ACC112 (cell line): ENCODE measurements around the gene NOLC1.
"Not testable (repeated sequence)": the region's sequence is repeated elsewhere in the genome, so short reads cannot be mapped to it uniquely, and the experiment has no call there.

ENCODE experiments used
- H2AFZ ChIP-seq: fragments of 200-600 bp; sonication (generic); one replicate; pipeline ENCODE4 v1.6.0; 2017; ENCODE audit warnings: antibody characterized with exemption, low read length; ENCODE audit not compliant: unreplicated experiment
- H3K27ac ChIP-seq: fragments of 200-600 bp; sonication (generic); 2 replicates; pipeline ENCODE4 v1.5.1; 2014; ENCODE audit warnings: low read depth, mild to moderate bottlenecking, antibody characterized with exemption, low read length, moderate library complexity
- H3K27me3 ChIP-seq: fragments of 200-600 bp; sonication (generic); 2 replicates; pipeline ENCODE4 v1.6.1; 2014; ENCODE audit warnings: mild to moderate bottlenecking, antibody characterized with exemption, low read length, moderate library complexity, mixed read lengths; ENCODE audit not compliant: insufficient read depth
- H3K36me3 ChIP-seq: fragments of 200-600 bp; sonication (generic); 2 replicates; pipeline ENCODE4 v1.6.1; 2016; ENCODE audit warnings: mild to moderate bottlenecking, antibody characterized with exemption, low read length, moderate library complexity, mixed read lengths; ENCODE audit not compliant: insufficient read depth
- H3K4me1 ChIP-seq: fragments of 200-600 bp; sonication (generic); one replicate; pipeline ENCODE4 v1.6.1; 2016; ENCODE audit warnings: low read length, mixed read lengths; ENCODE audit not compliant: insufficient read depth, unreplicated experiment, control insufficient read depth
- H3K4me3 ChIP-seq: fragments of 200-600 bp; sonication (generic); 2 replicates; pipeline ENCODE4 v1.5.1; 2014; ENCODE audit warnings: mild to moderate bottlenecking, low read depth, low read length
- H3K79me2 ChIP-seq: fragments of 200-600 bp; sonication (generic); one replicate; pipeline ENCODE4 v1.6.0; 2016; ENCODE audit warnings: low read length; ENCODE audit not compliant: control insufficient read depth, unreplicated experiment, insufficient read depth

NOLC1 gene

GRCh38 chr10:102188298-102188940, 36.2 kb downstream of the NOLC1 start:
- Histone ChIP-seq H3K4me3 (no peak overlapping the region), H3K4me1 (no peaks in the 10 kb centered on the region), H3K27me3 (no peaks in the 10 kb centered on the region), H2AFZ (no peak overlapping the region), H3K36me3 (no peaks in the 10 kb centered on the region), H3K79me2 (no peaks in the 10 kb centered on the region), H3K27ac (no peak overlapping the region)

- Histone ChIP-seq H3K4me3 (peak overlapping the region; percentile 52), H2AFZ (peak overlapping the region; percentile 78)
- not testable (repeated sequence) for H3K4me1 ChIP-seq, H3K79me2 ChIP-seq, H3K27ac ChIP-seq, H3K36me3 ChIP-seq, H3K27me3 ChIP-seq
These were observed 37.0 kb downstream of the NOLC1 start for GRCh38 chr10:102188941-102189898.

- no peak overlapping the region for H3K4me3 ChIP-seq
- H3K36me3 ChIP-seq = no peaks in the 10 kb centered on the region
- H3K79me2 ChIP-seq = no peaks in the 10 kb centered on the region
- no peaks in the 10 kb centered on the region for H3K27me3 ChIP-seq
- no peak overlapping the region for H3K27ac ChIP-seq
- no peak overlapping the region for H2AFZ ChIP-seq
- no peaks in the 10 kb centered on the region for H3K4me1 ChIP-seq
These were observed 39.8 kb downstream of the NOLC1 start for GRCh38 chr10:102191956-102192355.

GRCh38 chr10:102195296-102195870, 43.2 kb downstream of the NOLC1 start:
- Histone ChIP-seq H3K36me3 (no peaks in the 10 kb centered on the region), H3K27ac (no peak overlapping the region), H3K27me3 (no peaks in the 10 kb centered on the region)

GRCh38 chr10:102196893-102197292, 44.7 kb downstream of the NOLC1 start:
- no peaks in the 10 kb centered on the region for H3K4me1 ChIP-seq
- no peaks in the 10 kb centered on the region for H3K36me3 ChIP-seq
- H3K4me3 ChIP-seq = no peak overlapping the region
- no peak overlapping the region for H3K27ac ChIP-seq
- H2AFZ ChIP-seq = no peak overlapping the region
- H3K79me2 ChIP-seq = no peaks in the 10 kb centered on the region
- peaks cover 5% of the 10 kb centered on the region; the same call in 1 of the 2 replicates for H3K27me3 ChIP-seq

More at GRCh38 chr10:102195296-102195870, 43.2 kb downstream of the NOLC1 start:
- H2AFZ ChIP-seq = no peak overlapping the region
- H3K4me3 ChIP-seq = no peak overlapping the region
- H3K79me2 ChIP-seq = no peaks in the 10 kb centered on the region
- no peaks in the 10 kb centered on the region for H3K4me1 ChIP-seq

GRCh38 chr10:102198027-102198426, 45.8 kb downstream of the NOLC1 start:
- Histone ChIP-seq H3K36me3 (no peaks in the 10 kb centered on the region), H3K27me3 (peaks cover 14% of the 10 kb centered on the region), H3K79me2 (no peaks in the 10 kb centered on the region), H3K4me1 (no peaks in the 10 kb centered on the region), H3K27ac (no peak overlapping the region), H2AFZ (no peak overlapping the region), H3K4me3 (no peak overlapping the region)

- Histone ChIP-seq H3K4me3 (no peak overlapping the region), H3K27me3 (peaks cover 14% of the 10 kb centered on the region), H3K79me2 (no peaks in the 10 kb centered on the region), H3K27ac (no peak overlapping the region), H3K36me3 (no peaks in the 10 kb centered on the region), H3K4me1 (no peaks in the 10 kb centered on the region), H2AFZ (no peak overlapping the region)
These were observed 48.8 kb downstream of the NOLC1 start for GRCh38 chr10:102200751-102201640.

GRCh38 chr10:102202386-102202785, 50.2 kb downstream of the NOLC1 start:
- no peaks in the 10 kb centered on the region for H3K36me3 ChIP-seq
- H3K79me2 ChIP-seq = no peaks in the 10 kb centered on the region
- no peak overlapping the region for H3K27ac ChIP-seq
- H2AFZ ChIP-seq = no peak overlapping the region
- H3K4me1 ChIP-seq = no peaks in the 10 kb centered on the region
- peaks cover 14% of the 10 kb centered on the region for H3K27me3 ChIP-seq
- H3K4me3 ChIP-seq = no peak overlapping the region

- H3K4me1 ChIP-seq = peaks cover 9% of the 10 kb centered on the region
- H3K79me2 ChIP-seq = no peaks in the 10 kb centered on the region
- no peaks in the 10 kb centered on the region for H3K27me3 ChIP-seq
- no peak overlapping the region for H2AFZ ChIP-seq
- no peaks in the 10 kb centered on the region for H3K36me3 ChIP-seq
- no peak overlapping the region for H3K4me3 ChIP-seq
- peak overlapping the region; percentile 45; the same call in 1 of the 2 replicates for H3K27ac ChIP-seq
These were observed 56.3 kb downstream of the NOLC1 start for GRCh38 chr10:102208311-102209035.
